Left ventricle myocardium inferior (tissue), 1 donor: ENCODE data around the gene CENPF. TPM values are rescaled to one million over a fixed set of nuclear protein-coding genes. Genes with fewer than 3 reads are reported as not detected.

Source experiments
- DNase-seq: peaks from one replicate; pipeline ENCODE4 v3.0.0-alpha.2; 2020
- H3K27ac ChIP-seq: fragments of 200-600 bp; replicated peaks from 2 replicates; pipeline ENCODE4 v1.8.0; 2021
- H3K27me3 ChIP-seq: fragments of 200-600 bp; 2 replicates; pipeline ENCODE4 v1.8.0; 2021; ENCODE audit warnings: low read depth
- H3K36me3 ChIP-seq: fragments of 200-600 bp; 2 replicates; pipeline ENCODE4 v1.8.0; 2021
- H3K4me1 ChIP-seq: fragments of 200-600 bp; 2 replicates; pipeline ENCODE4 v1.8.0; 2021
- H3K4me3 ChIP-seq: fragments of 200-600 bp; 2 replicates; pipeline ENCODE4 v1.8.0; 2021; ENCODE audit warnings: mild to moderate bottlenecking, moderate library complexity
- H3K9me3 ChIP-seq: fragments of 200-600 bp; replicated peaks from 2 replicates; pipeline ENCODE4 v1.8.0; 2021
- CTCF ChIP-seq: fragments of 200-600 bp; IDR thresholded peaks from 2 replicates; pipeline ENCODE4 v1.8.0; 2021; ENCODE audit warnings: antibody characterized with exemption, mild to moderate bottlenecking, borderline replicate concordance
- intact Hi-C: fragments of 100-400 bp; cut with micrococcal nuclease; formaldehyde crosslinking; loops from one replicate; pipeline ENCODE4 v1.11.0; 2022
- total RNA-seq: library from RNA; stranded (reverse); fragmentation: NEBNext Ultra II Directional; extraction: Animal tissue kit (Norgen Biotek cat#: 25700); gene quantifications from one replicate; pipeline ENCODE4 v1.2.1, GENCODE V29; 2021
- donor health status: DM: no; HTN: yes; CAD: no; lungs with severe emphysema.

Gene CENPF
- total RNA-seq, 1 donor from 2014 or later: 1.7 TPM

GRCh38 chr1:214637125-214637524, 34.1 kb downstream of the CENPF start:
- no peak for TF ChIP-seq CTCF
- no peaks in the 10 kb centered on the region for H3K27me3 ChIP-seq
- intact Hi-C loops: no loop called here
- H3K27ac ChIP-seq: no peak overlapping the region
- no peaks in the 10 kb centered on the region for H3K9me3 ChIP-seq
- no peaks in the 10 kb centered on the region for H3K4me1 ChIP-seq
- H3K36me3 ChIP-seq: no peaks in the 10 kb centered on the region
- H3K4me3 ChIP-seq: no peak overlapping the region
- DNase-seq: no peak

- TF ChIP-seq CTCF: peak; percentile 71
- no peak for DNase-seq
- Histone ChIP-seq H3K36me3 (no peaks in the 10 kb centered on the region), H3K9me3 (no peaks in the 10 kb centered on the region), H3K4me3 (no peak overlapping the region), H3K27me3 (no peaks in the 10 kb centered on the region), H3K4me1 (no peaks in the 10 kb centered on the region), H3K27ac (no peak overlapping the region)
- intact Hi-C loops: no loop called here
These were observed 34.9 kb downstream of the CENPF start for GRCh38 chr1:214637722-214638458.

- intact Hi-C loops: no loop called here
- TF ChIP-seq CTCF: no peak
- no peaks in the 10 kb centered on the region for H3K36me3 ChIP-seq
- no peak for DNase-seq
- H3K4me3 ChIP-seq: no peak overlapping the region
- no peaks in the 10 kb centered on the region for H3K9me3 ChIP-seq
- no peaks in the 10 kb centered on the region for H3K27me3 ChIP-seq
- no peaks in the 10 kb centered on the region for H3K4me1 ChIP-seq
- no peak overlapping the region for H3K27ac ChIP-seq
These were observed 35.4 kb downstream of the CENPF start for GRCh38 chr1:214638459-214638807.

GRCh38 chr1:214638997-214639396, 36.0 kb downstream of the CENPF start:
- H3K4me3 ChIP-seq: no peak overlapping the region
- no peak overlapping the region for H3K27ac ChIP-seq
- no peaks in the 10 kb centered on the region for H3K27me3 ChIP-seq
- TF ChIP-seq CTCF: no peak
- H3K9me3 ChIP-seq: no peaks in the 10 kb centered on the region
- no peaks in the 10 kb centered on the region for H3K36me3 ChIP-seq
- intact Hi-C loops: no loop called here
- no peaks in the 10 kb centered on the region for H3K4me1 ChIP-seq
- DNase-seq: no peak

GRCh38 chr1:214640431-214641213, 37.6 kb downstream of the CENPF start:
- no peak overlapping the region for H3K4me3 ChIP-seq
- H3K4me1 ChIP-seq: no peaks in the 10 kb centered on the region
- no peak overlapping the region for H3K27ac ChIP-seq
- intact Hi-C loops: no loop called here
- no peaks in the 10 kb centered on the region for H3K9me3 ChIP-seq
- H3K36me3 ChIP-seq: no peaks in the 10 kb centered on the region
- no peaks in the 10 kb centered on the region for H3K27me3 ChIP-seq
- no peak for TF ChIP-seq CTCF
- DNase-seq: no peak
